Measurements from ENCODE around the gene ZBTB12. TPM values are rescaled to one million over a fixed set of nuclear protein-coding genes. Genes with fewer than 3 reads are reported as not detected.

ZBTB12 gene
- total and polyA plus RNA-seq, 2 of the 13 experiments (the other 11 are each of a cell fraction or from before 2014, with no cell fraction given) = 4.8 to 6.0 TPM

GRCh38 chr6:31896856-31897611, 4.9 kb downstream of the ZBTB12 start (continued):
- TF ChIP-seq RXRB (CRISPR knock-in tag; IDR thresholded peaks at IDR 0.05; ENCODE audit: borderline replicate concordance) (no peak), TOPORS (CRISPR knock-in tag; IDR thresholded peaks at IDR 0.05) (peak; percentile 23; the same call in 1 of the 2 replicates), ZBTB38 (CRISPR knock-in tag; IDR thresholded peaks at IDR 0.05) (no peak), ZHX2 (IDR thresholded peaks at IDR 0.05; ENCODE audit: low read depth) (no peak), ZHX2 (CRISPR knock-in tag; IDR thresholded peaks at IDR 0.05; ENCODE audit: borderline replicate concordance) (no peak), ARNT2 (CRISPR knock-in tag; IDR thresholded peaks at IDR 0.05; ENCODE audit: low read depth) (0 out of 2 replicates have a peak, but pooled peaks have one; percentile 7), TEAD2 (CRISPR knock-in tag; IDR thresholded peaks at IDR 0.05) (no peak), MAF1 (CRISPR knock-in tag; IDR thresholded peaks at IDR 0.05; ENCODE audit: borderline replicate concordance) (no peak), ZBTB14 (CRISPR knock-in tag; IDR thresholded peaks at IDR 0.05) (peak; percentile 79; the same call in 1 of the 2 replicates), THYN1 (CRISPR knock-in tag; IDR thresholded peaks at IDR 0.05; ENCODE audit: borderline replicate concordance, low read depth) (no peak), TRIM22 (IDR thresholded peaks at IDR 0.05) (no peak), NFATC3 (CRISPR knock-in tag; IDR thresholded peaks at IDR 0.05) (no peak), ZNF225 (CRISPR knock-in tag; IDR thresholded peaks at IDR 0.05) (no peak), ZFP91 (CRISPR knock-in tag; IDR thresholded peaks at IDR 0.05; ENCODE audit: borderline replicate concordance) (no peak), HDAC2 (CRISPR knock-in tag; IDR thresholded peaks at IDR 0.05) (no peak), ZNF10 (CRISPR knock-in tag; IDR thresholded peaks at IDR 0.05; ENCODE audit: borderline replicate concordance, low read depth) (no peak)

Data from HepG2 (cell line).